Astrocyte of the hippocampus (primary cell): Measurements from ENCODE around the gene BICDL2.

Experiments used
- DNase-seq: peaks from one replicate; pipeline ENCODE4 v3.0.0; 2011; ENCODE audit warnings: low read depth, low spot score

BICDL2 gene

DNA sequence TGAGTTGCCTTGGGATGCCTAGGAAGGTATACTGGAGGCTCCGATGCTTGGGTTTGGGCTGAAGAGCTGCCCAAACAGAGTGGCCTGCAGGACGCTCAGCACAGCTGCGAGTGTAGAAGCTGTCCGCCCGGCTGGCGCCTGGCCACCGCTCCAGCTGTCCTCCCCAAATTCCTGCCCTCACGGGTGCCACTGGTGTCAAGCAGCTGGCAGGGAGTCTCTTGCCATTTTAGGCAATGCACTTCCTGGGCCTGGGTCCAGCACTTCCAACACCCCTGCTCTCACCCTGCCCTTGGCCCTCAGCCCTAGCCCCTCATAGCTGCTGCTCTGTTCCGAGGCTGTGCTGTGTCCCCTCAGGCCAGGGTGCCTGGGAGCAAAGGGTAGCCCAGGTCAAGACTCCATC is 51.3 kb downstream of the BICDL2 start:
- DNase-seq: no peak

DNA sequence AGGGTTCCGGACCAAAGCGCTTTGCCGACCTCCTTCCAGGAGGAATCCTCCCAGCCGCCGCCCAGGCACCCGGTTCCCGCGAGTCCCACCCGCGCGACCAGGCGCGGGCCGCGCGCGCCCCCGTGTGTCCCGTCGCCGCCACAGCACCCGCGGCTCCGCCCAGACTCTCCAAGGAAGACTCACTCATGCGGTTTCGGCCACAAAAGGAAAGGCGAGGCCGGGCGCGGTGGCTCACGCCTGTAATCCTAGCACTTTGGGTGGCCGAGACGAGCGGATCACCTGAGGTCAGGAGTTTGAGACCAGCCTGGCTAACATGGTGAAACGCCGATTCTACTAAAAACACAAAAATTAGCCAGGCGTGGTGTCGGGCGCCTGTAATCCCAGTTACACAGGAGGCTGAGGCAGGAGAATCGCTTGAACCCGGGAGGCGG is 53.0 kb downstream of the BICDL2 start:
- DNase-seq: peak; percentile 95

DNA sequence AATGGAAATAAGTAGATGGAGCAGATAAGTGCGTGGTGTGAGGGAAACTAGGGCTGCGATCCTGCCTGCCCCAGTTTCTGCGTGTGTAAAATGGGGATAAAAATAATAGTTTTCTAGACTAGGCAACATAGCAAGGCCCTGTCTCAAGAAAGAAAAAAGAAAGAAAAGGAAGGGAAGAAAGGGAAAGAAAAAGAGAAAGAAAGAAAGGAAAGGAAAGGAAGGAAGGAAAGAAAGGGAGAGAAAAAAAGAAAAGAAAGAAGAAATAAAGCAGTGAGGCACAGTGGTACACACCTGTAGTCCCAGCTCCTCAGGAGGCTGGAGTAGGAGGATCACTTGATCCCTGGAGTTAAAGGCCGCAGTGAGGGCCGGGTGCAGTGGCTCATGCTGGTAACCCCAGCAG is 54.3 kb downstream of the BICDL2 start:
- no peak for DNase-seq

DNA sequence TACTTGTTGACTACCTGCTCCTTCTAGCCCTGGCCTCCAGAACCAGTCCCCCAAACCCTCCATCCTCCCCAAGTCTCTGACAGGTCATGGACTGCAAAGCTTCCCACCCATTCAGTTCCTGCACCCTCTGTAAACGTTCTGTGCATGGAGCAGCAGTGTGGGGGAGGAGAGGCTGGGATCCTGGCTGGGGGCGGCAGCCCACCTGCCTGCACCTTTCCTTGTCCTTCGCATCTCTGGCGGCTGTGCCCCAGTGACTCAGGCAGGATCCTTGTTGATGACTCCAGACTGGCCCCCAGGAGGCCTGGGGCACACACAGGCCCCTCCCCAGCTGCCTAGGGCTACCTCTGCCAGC is 54.9 kb downstream of the BICDL2 start:
- no peak for DNase-seq

DNA sequence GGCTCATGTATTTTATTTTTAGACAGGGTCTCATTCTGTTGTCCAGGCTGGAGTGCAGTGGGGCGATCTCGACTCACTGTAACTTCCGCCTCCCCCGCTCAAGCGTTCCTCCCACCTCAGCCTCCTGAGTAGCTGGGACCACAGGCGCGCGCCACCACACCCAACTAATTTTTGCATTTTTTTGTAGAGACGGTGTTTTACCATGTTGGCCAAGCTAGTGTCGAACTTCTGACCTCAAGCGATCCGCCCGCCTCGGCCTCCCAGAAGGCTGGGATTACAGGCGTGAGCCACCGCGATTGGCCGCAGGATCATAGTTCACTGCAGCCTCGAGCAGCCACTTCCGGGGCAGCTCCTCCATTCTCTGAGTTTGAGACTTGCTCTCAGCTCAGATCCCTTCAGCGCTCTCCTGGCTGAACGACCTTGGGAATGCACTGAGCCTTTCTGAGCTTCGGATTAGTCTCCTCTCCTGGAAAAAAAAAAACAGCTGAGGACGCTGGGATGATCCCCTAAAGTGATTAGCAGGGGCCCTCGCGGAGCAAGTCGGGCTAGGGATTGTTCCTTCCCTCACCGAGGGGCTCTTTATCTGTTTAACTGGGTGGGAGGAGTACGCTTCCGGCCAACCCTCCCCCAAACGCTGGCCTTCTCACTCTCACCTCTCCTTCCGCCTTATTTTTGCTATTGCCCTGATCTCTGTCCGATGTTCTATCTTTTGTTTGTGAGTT is 55.4 kb downstream of the BICDL2 start:
- DNase-seq: no peak

DNA sequence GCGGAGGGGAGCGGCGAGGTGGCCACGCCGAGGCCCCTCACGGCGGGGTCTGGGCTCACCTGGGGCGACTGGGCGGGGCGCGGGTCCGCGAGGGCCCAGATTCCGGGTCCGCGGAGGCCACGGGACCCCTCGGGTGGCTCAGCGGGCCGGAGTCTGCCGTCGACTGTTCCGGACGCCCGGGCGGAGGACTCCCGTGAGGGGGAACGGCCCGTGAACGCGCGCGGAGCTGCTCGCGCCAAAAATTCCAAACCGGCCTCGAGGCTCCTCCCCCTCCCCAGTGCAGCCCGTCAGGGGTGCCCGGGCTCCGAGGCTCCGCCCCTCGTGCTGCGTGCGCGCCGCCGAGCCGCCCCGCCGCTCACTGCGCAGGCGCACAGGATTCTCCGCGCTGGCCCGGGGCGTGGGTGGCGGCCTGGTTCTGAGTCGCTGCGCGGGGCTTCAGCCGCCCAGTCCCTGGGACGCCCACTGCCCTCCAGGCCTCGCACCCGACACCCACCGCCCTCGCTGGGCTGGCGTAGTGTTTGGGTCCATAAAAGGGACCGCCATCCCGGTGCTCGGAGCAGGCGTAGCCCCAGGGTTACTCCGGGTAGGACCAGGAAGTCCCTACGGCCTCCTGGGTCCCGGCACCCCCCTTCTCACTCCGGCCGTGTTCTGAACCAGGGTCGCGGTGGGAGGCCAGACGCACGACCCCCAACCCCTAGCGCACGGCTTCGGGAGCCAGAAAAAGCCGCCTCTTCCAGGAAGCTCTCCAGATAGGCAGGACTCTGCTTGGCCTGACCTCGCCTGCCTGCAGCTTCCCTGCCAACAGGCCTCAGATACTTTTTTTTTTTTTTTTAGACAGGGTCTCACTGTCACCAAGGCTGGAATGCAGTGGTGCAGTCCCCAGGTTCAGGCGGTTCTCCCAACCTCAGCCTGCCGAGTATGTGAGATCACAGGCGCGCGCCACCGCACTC is 56.2 kb downstream of the BICDL2 start, which contains the start of gene PKMYT1:
Gene PKMYT1, minus strand, starts transcription at position 220 of the 950 bp plus-strand sequence. CDS start 789 bp downstream, outside the sequence.
- DNase-seq: peak; percentile 96

DNA sequence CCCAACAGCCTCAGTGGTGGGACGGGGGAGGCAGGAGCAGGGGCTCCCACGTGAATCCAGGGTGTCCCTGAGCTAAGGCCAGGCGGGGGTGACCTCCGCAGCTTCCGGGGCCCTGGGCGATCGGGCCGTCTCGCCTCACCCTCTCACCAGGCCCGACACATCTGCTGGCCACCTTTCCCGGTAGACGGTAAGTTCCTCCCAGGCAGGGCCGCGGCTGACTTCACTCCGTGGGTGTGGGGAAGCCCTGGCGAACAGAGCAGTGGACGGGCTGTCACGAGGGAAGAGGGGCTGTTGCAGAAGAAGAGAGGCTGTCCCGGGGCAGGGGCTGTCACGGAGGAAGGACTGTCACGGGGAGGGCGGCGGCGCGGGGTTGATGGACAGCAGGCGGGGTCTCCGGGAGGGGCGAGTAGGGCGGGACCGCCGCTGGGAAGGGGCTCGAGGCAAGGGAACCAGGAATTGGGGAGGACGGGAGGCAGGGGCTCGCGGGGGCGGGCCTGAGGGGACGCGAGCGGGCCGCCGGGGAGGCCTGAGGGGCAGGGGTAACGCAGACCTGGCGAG is 57.0 kb downstream of the BICDL2 start:
- no peak for DNase-seq
